ENCODE measurements around the gene ABCC12. TPM values are rescaled to one million over a fixed set of nuclear protein-coding genes. Genes with fewer than 3 reads are reported as not detected.

ABCC12 gene
- total and polyA plus RNA-seq, 2 of the 8 experiments (the other 6 are each of a cell fraction or from before 2014, with no cell fraction given) = 0.05 TPM; not detected in 1

DNA sequence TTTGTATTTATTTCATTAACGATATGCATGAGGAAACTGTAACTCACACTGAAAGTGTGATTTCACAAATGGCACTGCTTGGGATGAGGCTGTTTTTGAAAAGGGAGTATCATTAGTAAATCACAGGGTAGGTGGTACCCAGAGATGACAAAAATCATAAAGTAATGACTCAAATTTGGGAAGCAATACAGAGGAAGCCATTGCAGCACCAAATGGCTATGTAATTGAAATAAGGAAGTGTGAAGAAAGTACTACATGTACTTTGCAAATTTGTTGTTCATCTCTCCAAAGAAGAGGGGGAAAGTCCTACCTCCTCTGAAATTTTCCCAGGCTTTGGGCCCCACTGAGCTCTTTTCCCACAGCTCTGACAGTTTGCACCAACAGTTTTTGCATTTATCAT lies 12.3 kb upstream of the ABCC12 start:
- Histone ChIP-seq H4K8ac (ENCODE audit: extremely low read depth, insufficient read depth, low read length) (no peak overlapping the region), H3K23me2 (ENCODE audit: low read depth, low read length) (no peaks in the 10 kb centered on the region), H2BK15ac (ENCODE audit: low read length) (no peak overlapping the region), H3K36me3 (ENCODE audit: control insufficient read depth in 2 of 4, insufficient read depth in 4 of 4, low read length in 3 of 4) (no peaks in the 10 kb centered on the region), H3K79me1 (ENCODE audit: low read depth, low read length) (no peaks in the 10 kb centered on the region), H4K5ac (ENCODE audit: insufficient read length, low read depth, low read length) (no peak overlapping the region), H3K4me3 (ENCODE audit: extremely low read depth in 1 of 4, insufficient read depth in 2 of 4, low read depth in 3 of 4, low read length in 4 of 4) (no peak overlapping the region), H3K9me3 (ENCODE audit: insufficient read depth in 2 of 2, low read depth in 1 of 2, low read length in 1 of 2) (no peaks in the 10 kb centered on the region), H3K9ac (replicated peaks in 1 of 4; ENCODE audit: extremely low read depth in 1 of 4, low read depth in 3 of 4, low read length in 3 of 4) (no peak overlapping the region), H3K18ac (ENCODE audit: extremely low read depth, low read length) (no peak overlapping the region), H3K79me2 (ENCODE audit: control insufficient read depth in 1 of 2, insufficient read depth in 2 of 2, low read length in 2 of 2) (no peaks in the 10 kb centered on the region; a peak in 1 of 4 replicates), H2BK20ac (ENCODE audit: low read length) (no peak overlapping the region), H4K91ac (replicated peaks; ENCODE audit: insufficient read length, low read length) (no peak overlapping the region), H2BK12ac (ENCODE audit: low read depth, low read length) (no peak overlapping the region), H3K4me2 (ENCODE audit: insufficient read depth in 1 of 2, low read depth in 2 of 2, low read length in 2 of 2) (no peak overlapping the region), H4K20me1 (replicated peaks in 1 of 2; ENCODE audit: control insufficient read depth in 1 of 2, insufficient read depth in 2 of 2, low read length in 2 of 2) (no peaks in the 10 kb centered on the region), H3K27ac (ENCODE audit: low read depth, low read length) (no peak overlapping the region), H2BK120ac (replicated peaks; ENCODE audit: low read depth, low read length) (no peak overlapping the region), H2AFZ (ENCODE audit: low read length) (no peak overlapping the region), H3K4me1 (replicated peaks in 1 of 4; ENCODE audit: control insufficient read depth in 3 of 4, insufficient read depth in 4 of 4, low read length in 3 of 4) (no peaks in the 10 kb centered on the region), H3K56ac (replicated peaks; ENCODE audit: insufficient read length, low read depth, low read length) (no peak overlapping the region), H3K23ac (ENCODE audit: insufficient read length) (no peak overlapping the region), H2AK5ac (ENCODE audit: low read depth, low read length) (no peak overlapping the region), H3K14ac (ENCODE audit: insufficient read length) (no peak overlapping the region), H3K4ac (replicated peaks; ENCODE audit: insufficient read length, low read depth, low read length) (no peak overlapping the region), H3K27me3 (replicated peaks in 1 of 4; ENCODE audit: control insufficient read depth in 3 of 4, extremely low read depth in 1 of 4, insufficient read depth in 3 of 4, low read length in 3 of 4) (no peaks in the 10 kb centered on the region), H2BK5ac (ENCODE audit: low read depth, low read length) (no peak overlapping the region)
- CTCF ChIA-PET (ENCODE audit: partially characterized antibody) = interaction anchor here (1.2 to 2.1 kb wide), 2 partner anchors 51 to 1216 kb away, joined by 3 to 7 read pairs; no protein-coding TSS in a partner anchor
- FAIRE-seq (no peak), DNase-seq (ENCODE audit: low read depth in 1 of 2, low spot score in 2 of 2) (no peak)
- WGBS, 2 experiments (ENCODE audit: extremely low coverage in 1 of 2, insufficient coverage in 1 of 2, insufficient read length in 1 of 2, insufficient replicate concordance in 2 of 2, low coverage in 1 of 2, low lambda C conversion rate in 2 of 2, missing lambda C conversion rate in 1 of 2) = 81% methylated on average over 1 of the region's 1 CpG; no CpG with 5 or more reads in 1 of the 2 experiments
- TF ChIP-seq NANOG (IDR thresholded peaks at IDR 0.05; ENCODE audit: insufficient read depth, low read depth, low read length, poor library complexity, severe bottlenecking) = no peak
- no peak for TF ChIP-seq HDAC2 (IDR thresholded peaks at IDR 0.05; ENCODE audit: borderline replicate concordance in 1 of 2, low read depth in 2 of 2, low read length in 2 of 2)
- no peak for TF ChIP-seq ATF3 (IDR thresholded peaks at IDR 0.05; ENCODE audit: insufficient read depth, low read depth, low read length)
- TF ChIP-seq EP300 (IDR thresholded peaks at IDR 0.05; ENCODE audit: borderline replicate concordance in 1 of 2, low read depth in 2 of 2, low read length in 2 of 2) = no peak
- TF ChIP-seq ZNF274 (IDR thresholded peaks at IDR 0.05; ENCODE audit: borderline replicate concordance, extremely low read depth, low read length) = no peak
- no peak for TF ChIP-seq HDAC6 (IDR thresholded peaks at IDR 0.05; ENCODE audit: low read depth, low read length)
- no peak for TF ChIP-seq BRCA1 (IDR thresholded peaks at IDR 0.05; ENCODE audit: low read depth, low read length)
- TF ChIP-seq SP2 (IDR thresholded peaks at IDR 0.05; ENCODE audit: low read length) = no peak
- TF ChIP-seq CHD2 (IDR thresholded peaks at IDR 0.05; ENCODE audit: low read length) = no peak
- POLR2A ChIA-PET (ENCODE audit: partially characterized antibody) = no interaction called here

Measured in H1 (cell line).